IMR-90 (cell line): ENCODE data around the gene MID2. TPM values are rescaled to one million over a fixed set of nuclear protein-coding genes. Genes with fewer than 3 reads are reported as not detected.

Experiments used
- ATAC-seq: fragments of 200-7000 bp; cut with Tn5 transposase; 2 replicates; pipeline ENCODE4 v1.9.1; 2020; ENCODE audit warnings: low read depth, mild to moderate bottlenecking, moderate library complexity
- BruUV-seq: library from RNA; stranded (reverse); fragments of 400-500 nt; replicated peaks from 2 replicates; lab custom pipeline; 2021; lab: Mats Ljungman, UMichigan
- CTCF ChIA-PET: fragments of 300-600 bp; formaldehyde crosslinking; extraction: SDS; loops from one replicate; lab custom pipeline; 2021; ENCODE audit warnings: antibody characterized with exemption; lab: Yijun Ruan, JAX
- POLR2A ChIA-PET: fragments of 300-600 bp; sonication (Branson Sonifier 250); formaldehyde crosslinking; loops from one replicate; lab custom pipeline; 2022; ENCODE audit warnings: antibody characterized with exemption; ENCODE audit not compliant: unreplicated experiment; lab: Charles Lee
- DNase-seq: peaks from one replicate; pipeline ENCODE4 v3.0.0; 2013
- H2AFZ ChIP-seq: replicated peaks from 2 replicates; pipeline ENCODE3; 2013; ENCODE audit warnings: low read length, mild to moderate bottlenecking; ENCODE audit not compliant: poor library complexity
- H2AK5ac ChIP-seq: 2 replicates; pipeline ENCODE4 v1.6.1; 2013; ENCODE audit warnings: low read depth, low read length, inconsistent platforms
- H2AK9ac ChIP-seq: replicated peaks from 2 replicates; pipeline ENCODE3; 2013; ENCODE audit warnings: mild to moderate bottlenecking, low read depth, low read length, moderate library complexity; ENCODE audit not compliant: poor library complexity
- H2BK120ac ChIP-seq: 2 replicates; pipeline ENCODE4 v1.6.1; 2013; ENCODE audit warnings: low read depth, low read length, inconsistent platforms
- H2BK15ac ChIP-seq: 3 replicates; pipeline ENCODE4 v1.6.1; 2013; ENCODE audit warnings: low read depth, low read length, inconsistent platforms
- H2BK20ac ChIP-seq: 2 replicates; pipeline ENCODE4 v1.6.1; 2013; ENCODE audit warnings: low read depth, mild to moderate bottlenecking, inconsistent platforms, low read length, moderate library complexity
- H2BK5ac ChIP-seq: 2 replicates; pipeline ENCODE4 v1.6.1; 2013; ENCODE audit warnings: mild to moderate bottlenecking, low read depth, low read length, inconsistent platforms; ENCODE audit not compliant: poor library complexity, severe bottlenecking
- H3K14ac ChIP-seq: replicated peaks from 2 replicates; pipeline ENCODE4 v1.6.1; 2013; ENCODE audit warnings: low read depth, low read length, inconsistent platforms
- H3K18ac ChIP-seq: 2 replicates; pipeline ENCODE4 v1.6.1; 2013; ENCODE audit warnings: low read depth, low read length, control low read depth
- H3K23ac ChIP-seq: 2 replicates; pipeline ENCODE4 v1.6.1; 2013; ENCODE audit warnings: low read depth, low read length, inconsistent platforms
- H3K27ac ChIP-seq: 2 replicates; pipeline ENCODE4 v1.5.1; 2013; ENCODE audit warnings: mild to moderate bottlenecking, control low read depth, low read length; ENCODE audit not compliant: insufficient read depth
- H3K27me3 ChIP-seq: 2 replicates; pipeline ENCODE4 v1.6.1; 2013; ENCODE audit warnings: low read length; ENCODE audit not compliant: control insufficient read depth, insufficient read depth
- H3K36me3 ChIP-seq: 2 replicates; pipeline ENCODE4 v1.6.1; 2013; ENCODE audit warnings: low read length, mixed read lengths; ENCODE audit not compliant: control insufficient read depth, insufficient read depth
- H3K4ac ChIP-seq: 2 replicates; pipeline ENCODE4 v1.6.1; 2013; ENCODE audit warnings: low read depth, low read length, inconsistent platforms
- H3K4me1 ChIP-seq: 2 replicates; pipeline ENCODE4 v1.6.1; 2013; ENCODE audit warnings: low read length, mixed read lengths; ENCODE audit not compliant: control insufficient read depth, insufficient read depth
- H3K4me2 ChIP-seq: 2 replicates; pipeline ENCODE4 v1.6.1; 2013; ENCODE audit warnings: low read depth, mild to moderate bottlenecking, control low read depth, low read length, moderate library complexity
- H3K4me3 ChIP-seq: 2 replicates; pipeline ENCODE4 v1.5.1; 2013; ENCODE audit warnings: low read depth, mild to moderate bottlenecking, control low read depth, low read length, moderate library complexity; ENCODE audit not compliant: insufficient read depth
- H3K56ac ChIP-seq: 2 replicates; pipeline ENCODE4 v1.6.1; 2013; ENCODE audit warnings: low read length, inconsistent platforms; ENCODE audit not compliant: insufficient read depth; ENCODE audit errors: extremely low read depth
- H3K79me1 ChIP-seq, 2 experiments: 2 replicates each; pipeline ENCODE4 v1.6.1; 2013; ENCODE audit warnings: low read length in 2 of 2, inconsistent platforms in 1 of 2, low read depth in 1 of 2
- H3K9ac ChIP-seq: 2 replicates; pipeline ENCODE4 v1.6.1; 2013; ENCODE audit warnings: low read depth, low read length, control low read depth
- H3K9me1 ChIP-seq: 2 replicates; pipeline ENCODE4 v1.6.1; 2013; ENCODE audit warnings: low read length, inconsistent platforms; ENCODE audit not compliant: insufficient read depth
- H3K9me3 ChIP-seq: 2 replicates; pipeline ENCODE4 v1.6.1; 2013; ENCODE audit warnings: low read length; ENCODE audit not compliant: control insufficient read depth, insufficient read depth
- H4K20me1 ChIP-seq: 2 replicates; pipeline ENCODE4 v1.6.1; 2013; ENCODE audit warnings: low read length, inconsistent platforms; ENCODE audit not compliant: insufficient read depth
- H4K5ac ChIP-seq: 2 replicates; pipeline ENCODE4 v1.6.1; 2013; ENCODE audit warnings: mild to moderate bottlenecking, low read depth, low read length, control low read depth
- H4K8ac ChIP-seq, 2 experiments: 2 replicates each; pipeline ENCODE4 v1.6.1; 2013; ENCODE audit warnings: low read depth in 2 of 2, low read length in 2 of 2, control low read depth in 1 of 2, inconsistent platforms in 1 of 2
- H4K91ac ChIP-seq: 2 replicates; pipeline ENCODE4 v1.6.1; 2013; ENCODE audit warnings: low read depth, low read length, inconsistent platforms; ENCODE audit not compliant: insufficient read depth
- BHLHE40 ChIP-seq: fragments of 150-350 bp; IDR thresholded peaks from 2 replicates; pipeline ENCODE4 v1.6.1; 2016; ENCODE audit warnings: mild to moderate bottlenecking, low read depth, low read length
- CEBPB ChIP-seq: IDR thresholded peaks from 2 replicates; pipeline ENCODE4 v1.6.1; 2012; ENCODE audit warnings: low read depth, low read length, improper control_type of control experiment
- ELK1 ChIP-seq: fragments of 150-350 bp; IDR thresholded peaks from 2 replicates; pipeline ENCODE4 v1.6.1; 2016; ENCODE audit warnings: low read depth, mild to moderate bottlenecking, low read length, moderate library complexity, borderline replicate concordance
- MAFK ChIP-seq: IDR thresholded peaks from 2 replicates; pipeline ENCODE4 v1.6.1; 2012; ENCODE audit warnings: low read depth, low read length, improper control_type of control experiment
- MAZ ChIP-seq: IDR thresholded peaks from 2 replicates; pipeline ENCODE4 v1.6.1; 2012; ENCODE audit warnings: low read depth, mild to moderate bottlenecking, low read length, improper control_type of control experiment, moderate library complexity, borderline replicate concordance
- RFX5 ChIP-seq: IDR thresholded peaks from 2 replicates; pipeline ENCODE4 v1.8.0; 2012; ENCODE audit warnings: low read depth, mild to moderate bottlenecking, low read length, moderate library complexity
- WGBS, 2 experiments: methylation state at CpG; one replicate each; pipeline versions ENCODE4 v1.1.5 to v1.1.7; 2013; ENCODE audit warnings: missing lambda C conversion rate in 2 of 2; ENCODE audit not compliant: insufficient read length in 1 of 2; ENCODE audit errors: extremely low coverage in 2 of 2; 5-methylcytosine and 5-hydroxymethylcytosine counted together
- dilution Hi-C: fragments of 300-500 bp; cut with HindIII; formaldehyde crosslinking; loops from one replicate; pipeline ENCODE4 v1.14.3; 2018; ENCODE audit warnings: low sequenced_read_pairs; ENCODE audit not compliant: unreplicated experiment
- in situ Hi-C: fragments of 300-500 bp; cut with MboI; formaldehyde crosslinking; loops from 3 replicates; pipeline ENCODE4 v1.14.3; 2019; ENCODE audit warnings: low sequenced_read_pairs, inconsistent platforms, mixed read lengths
- intact Hi-C: fragments of 100-400 bp; cut with micrococcal nuclease; formaldehyde crosslinking; loops from 2 replicates; pipeline ENCODE4 v1.10.0; 2022
- polyA plus RNA-seq, 3 experiments: library from polyadenylated mRNA; depleted of rRNA; stranded (reverse); fragments of >200 nt; gene quantifications; 2 replicates each; pipeline ENCODE4 v1.2.3, GENCODE V29; 2012; ENCODE audit warnings: low replicate concordance in 1 of 3
- total RNA-seq: library from RNA; depleted of rRNA; stranded (reverse); fragments of >200 nt; gene quantifications from 2 replicates; pipeline ENCODE4 v1.2.3, GENCODE V29; 2012

Gene MID2
- total and polyA plus RNA-seq, 2 of the 4 experiments (the other 2 are of a cell fraction) = 1.1 to 4.7 TPM

GRCh38 chrX:107968623-107969022, 143.0 kb downstream of the MID2 start:
- no peak overlapping the region for H4K5ac ChIP-seq
- H3K79me1 ChIP-seq = no peaks in the 10 kb centered on the region
- BruUV-seq = no TSS peak
- no peak overlapping the region for H2BK120ac ChIP-seq
- intact Hi-C loops (no loop called here), in situ Hi-C loops (no loop called here), dilution Hi-C loops (no loop called here)
- CTCF ChIA-PET = no interaction called here
- H3K27me3 ChIP-seq = peaks cover 2% of the 10 kb centered on the region; the same call in 1 of the 2 replicates
- H2BK5ac ChIP-seq = no peak overlapping the region
- H2BK15ac ChIP-seq = no peak overlapping the region
- H3K23ac ChIP-seq = no peak overlapping the region
- H2AK5ac ChIP-seq = no peak overlapping the region
- H3K9me3 ChIP-seq = peaks cover 1% of the 10 kb centered on the region; the same call in 1 of the 2 replicates
- H3K9ac ChIP-seq = no peak overlapping the region
- no peak overlapping the region for H3K56ac ChIP-seq
- H3K9me1 ChIP-seq = no peaks in the 10 kb centered on the region
- no CpG with 5 or more reads among the region's 5 CpGs for WGBS, 2 experiments
- POLR2A ChIA-PET = no interaction called here
- no peak overlapping the region for H3K27ac ChIP-seq
- no peak for TF ChIP-seq ELK1
- no peak for TF ChIP-seq BHLHE40
- no peak for TF ChIP-seq MAZ
- TF ChIP-seq RFX5 = no peak
- no peak for TF ChIP-seq MAFK
- no peak for TF ChIP-seq CEBPB
- DNase-seq (no peak), ATAC-seq (no peak)
- no peaks in the 10 kb centered on the region for H3K36me3 ChIP-seq
- no peak overlapping the region for H2AK9ac ChIP-seq
- no peak overlapping the region for H3K18ac ChIP-seq
- no peak overlapping the region for H3K14ac ChIP-seq
- no peak overlapping the region for H4K8ac ChIP-seq
- H2BK20ac ChIP-seq = no peak overlapping the region
- H3K4me3 ChIP-seq = no peak overlapping the region
- H4K91ac ChIP-seq = no peak overlapping the region
- no peak overlapping the region for H3K4me2 ChIP-seq
- H4K20me1 ChIP-seq = no peaks in the 10 kb centered on the region
- no peaks in the 10 kb centered on the region for H3K4me1 ChIP-seq
- H3K4ac ChIP-seq = no peak overlapping the region
- H2AFZ ChIP-seq = no peak overlapping the region
